ENCODE data around the gene FGA.
A peak's percentile ranks its signal among the peaks of the same experiment; 100 is the strongest.

The FGA gene

GRCh38 chr4:154590329-154591006 is at the start of gene FGA:
TSS of gene FGA (minus strand) at chr4:154590742. CDS start at chr4:154590687, 55 bp downstream.
- DNase-seq (ENCODE audit: low spot score) = peak; percentile 49

- DNase-seq (ENCODE audit: low spot score) = no peak
These were observed 43.5 kb upstream of the FGA start for GRCh38 chr4:154634058-154634457.

GRCh38 chr4:154631828-154632227 is 41.3 kb upstream of the FGA start:
- no peak for DNase-seq (ENCODE audit: low spot score)

GRCh38 chr4:154630324-154630723 is 39.8 kb upstream of the FGA start:
- DNase-seq (ENCODE audit: low spot score) = no peak

- no peak for DNase-seq (ENCODE audit: low spot score)
These were observed 36.4 kb upstream of the FGA start for GRCh38 chr4:154626793-154627484.

GRCh38 chr4:154625971-154626370 is 35.4 kb upstream of the FGA start:
- DNase-seq (ENCODE audit: low spot score) = no peak

- DNase-seq (ENCODE audit: low spot score) = no peak
These were observed 33.5 kb upstream of the FGA start for GRCh38 chr4:154623995-154624394.

- no peak for DNase-seq (ENCODE audit: low spot score)
These were observed 32.9 kb upstream of the FGA start for GRCh38 chr4:154623436-154623835.

- DNase-seq (ENCODE audit: low spot score) = peak; percentile 46
These were observed 32.1 kb upstream of the FGA start for GRCh38 chr4:154622598-154622997.

GRCh38 chr4:154620111-154620510 is 29.6 kb upstream of the FGA start:
- DNase-seq (ENCODE audit: low spot score) = no peak

- DNase-seq (ENCODE audit: low spot score) = peak; percentile 49
These were observed 28.3 kb upstream of the FGA start for GRCh38 chr4:154618708-154619315.

GRCh38 chr4:154617820-154618317 is 27.3 kb upstream of the FGA start:
- DNase-seq (ENCODE audit: low spot score) = no peak

GRCh38 chr4:154616731-154617130 is 26.2 kb upstream of the FGA start:
- DNase-seq (ENCODE audit: low spot score) = no peak

GRCh38 chr4:154616287-154616686 is 25.7 kb upstream of the FGA start:
- DNase-seq (ENCODE audit: low spot score) = no peak

GRCh38 chr4:154615211-154615610 is 24.7 kb upstream of the FGA start:
- no peak for DNase-seq (ENCODE audit: low spot score)

GRCh38 chr4:154614306-154614705 is 23.8 kb upstream of the FGA start:
- DNase-seq (ENCODE audit: low spot score) = no peak

GRCh38 chr4:154612472-154613414 is 22.2 kb upstream of the FGA start, which contains the start of gene FGG:
TSS of gene FGG (minus strand) at chr4:154612656. CDS start at chr4:154612609, 47 bp downstream.
- no peak for DNase-seq (ENCODE audit: low spot score)

GRCh38 chr4:154611833-154612232 is 21.3 kb upstream of the FGA start:
- no peak for DNase-seq (ENCODE audit: low spot score)

- DNase-seq (ENCODE audit: low spot score) = no peak
These were observed 20.0 kb upstream of the FGA start for GRCh38 chr4:154610582-154610981.

- no peak for DNase-seq (ENCODE audit: low spot score)
These were observed 19.0 kb upstream of the FGA start for GRCh38 chr4:154609532-154609931.

- no peak for DNase-seq (ENCODE audit: low spot score)
These were observed 18.1 kb upstream of the FGA start for GRCh38 chr4:154608361-154609252.

Measured in SW480 (cell line).